ENCODE measurements around the gene TMEM170B.

Gene TMEM170B

DNA sequence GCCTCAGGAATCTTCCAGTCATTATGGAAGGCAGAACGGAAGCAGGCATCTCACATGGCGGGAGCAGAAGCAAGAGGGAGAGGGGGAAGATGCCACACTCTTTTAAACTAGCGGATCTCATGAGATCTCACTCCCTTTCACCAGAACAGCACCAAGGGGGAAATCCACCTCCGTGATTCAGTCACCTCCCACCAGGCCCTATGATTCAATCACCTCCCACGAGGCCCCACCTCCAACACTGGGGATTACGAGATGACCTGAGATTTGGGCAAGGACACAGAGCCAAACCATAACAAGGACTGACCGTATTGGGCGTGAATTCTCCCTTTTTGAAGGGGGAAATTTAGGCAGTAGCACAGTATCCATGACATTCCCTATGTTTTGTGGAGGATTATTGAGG is 88.8 kb downstream of the TMEM170B start:
- no peak overlapping the region for H3K27ac ChIP-seq (replicated peaks; ENCODE audit: low read length)
- no peak overlapping the region for H3K14ac ChIP-seq (ENCODE audit: low read length)
- DNase-seq (ENCODE audit: low spot score) = no peak
- no peak overlapping the region for H2BK12ac ChIP-seq (ENCODE audit: low read length)
- no peak overlapping the region for H3K9ac ChIP-seq (ENCODE audit: low read depth, low read length, poor library complexity)
- H2BK120ac ChIP-seq (ENCODE audit: low read depth, low read length) = no peak overlapping the region
- H2AFZ ChIP-seq (ENCODE audit: low read length) = no peak overlapping the region
- H3K9me3 ChIP-seq (replicated peaks in 1 of 2; ENCODE audit: control insufficient read depth in 2 of 2, insufficient read depth in 1 of 2, low read depth in 1 of 2, low read length in 2 of 2) = peaks cover 0 to 4% of the 10 kb centered on the region in 2 donors
- H3K27me3 ChIP-seq (ENCODE audit: control insufficient read depth in 3 of 3, insufficient read depth in 3 of 3, low read depth in 1 of 3, low read length in 3 of 3) = no peaks in the 10 kb centered on the region
- no peaks in the 10 kb centered on the region for H3K36me3 ChIP-seq (replicated peaks in 1 of 2; ENCODE audit: control insufficient read depth in 2 of 2, insufficient read depth in 2 of 2, low read length in 2 of 2)
- H2BK15ac ChIP-seq (ENCODE audit: low read length) = no peak overlapping the region
- H2BK5ac ChIP-seq (ENCODE audit: low read length) = no peak overlapping the region
- no peak overlapping the region for H3K4me2 ChIP-seq (ENCODE audit: insufficient read depth, low read length, poor library complexity, severe bottlenecking)
- H3K4me1 ChIP-seq (ENCODE audit: control insufficient read depth in 2 of 2, insufficient read depth in 1 of 2, low read depth in 1 of 2, low read length in 2 of 2) = peaks cover 2 to 7% of the 10 kb centered on the region in 2 donors
- no CpG with 5 or more reads among the region's 8 CpGs for WGBS, 2 donors (ENCODE audit: extremely low coverage in 2 of 2, insufficient read length in 2 of 2, insufficient replicate concordance in 1 of 2)
- H3K79me1 ChIP-seq (ENCODE audit: low read depth, low read length) = no peaks in the 10 kb centered on the region
- H3K18ac ChIP-seq (ENCODE audit: low read length) = no peak overlapping the region
- no peak overlapping the region for H3K4ac ChIP-seq (ENCODE audit: low read length)
- peak overlapping the region; percentile 18 for H4K91ac ChIP-seq (ENCODE audit: low read depth, low read length, poor library complexity)
- H3K23ac ChIP-seq (ENCODE audit: low read depth, low read length, poor library complexity) = no peak overlapping the region
- H4K8ac ChIP-seq (ENCODE audit: low read depth, low read length) = no peak overlapping the region
- H3K4me3 ChIP-seq (ENCODE audit: low read length in 2 of 2) = no peak overlapping the region
- H2AK5ac ChIP-seq (ENCODE audit: low read depth, low read length) = no peak overlapping the region

DNA sequence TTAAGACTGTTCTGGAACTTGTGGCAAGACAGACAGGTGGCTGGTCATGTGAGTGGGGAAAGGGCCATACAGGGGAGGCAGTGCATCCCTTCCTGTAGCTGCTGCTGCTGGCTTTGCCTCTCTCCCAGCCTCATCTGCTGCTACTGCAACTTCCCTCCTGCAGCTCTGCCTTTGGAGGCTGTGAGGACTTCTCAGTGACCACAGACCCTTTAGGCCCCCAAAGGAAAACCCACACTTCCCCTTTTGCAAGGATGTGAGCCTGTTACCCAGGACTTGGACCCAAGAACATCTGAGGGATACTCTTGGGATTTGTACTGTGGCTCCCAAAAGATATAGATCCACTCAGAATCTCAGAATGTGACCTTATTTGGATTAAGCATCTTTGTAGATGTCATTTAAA is 91.0 kb downstream of the TMEM170B start:
- Histone ChIP-seq H3K36me3 (replicated peaks in 1 of 2; ENCODE audit: control insufficient read depth in 2 of 2, insufficient read depth in 2 of 2, low read length in 2 of 2) (no peaks in the 10 kb centered on the region), H3K4me3 (ENCODE audit: low read length in 2 of 2) (no peak overlapping the region), H4K8ac (ENCODE audit: low read depth, low read length) (no peak overlapping the region), H3K4me1 (ENCODE audit: control insufficient read depth in 2 of 2, insufficient read depth in 1 of 2, low read depth in 1 of 2, low read length in 2 of 2) (peaks cover 16% of the 10 kb centered on the region in 2 donors), H2BK12ac (ENCODE audit: low read length) (no peak overlapping the region), H3K4ac (ENCODE audit: low read length) (no peak overlapping the region), H3K27ac (replicated peaks; ENCODE audit: low read length) (no peak overlapping the region), H3K4me2 (ENCODE audit: insufficient read depth, low read length, poor library complexity, severe bottlenecking) (no peak overlapping the region), H2BK15ac (ENCODE audit: low read length) (no peak overlapping the region), H2BK5ac (ENCODE audit: low read length) (no peak overlapping the region), H3K79me1 (ENCODE audit: low read depth, low read length) (no peaks in the 10 kb centered on the region), H3K9ac (ENCODE audit: low read depth, low read length, poor library complexity) (no peak overlapping the region), H2BK120ac (ENCODE audit: low read depth, low read length) (no peak overlapping the region), H3K23ac (ENCODE audit: low read depth, low read length, poor library complexity) (no peak overlapping the region), H3K9me3 (replicated peaks in 1 of 2; ENCODE audit: control insufficient read depth in 2 of 2, insufficient read depth in 1 of 2, low read depth in 1 of 2, low read length in 2 of 2) (peaks cover 0 to 4% of the 10 kb centered on the region in 2 donors), H3K14ac (ENCODE audit: low read length) (no peak overlapping the region), H4K91ac (ENCODE audit: low read depth, low read length, poor library complexity) (no peak overlapping the region), H2AK5ac (ENCODE audit: low read depth, low read length) (no peak overlapping the region), H3K27me3 (ENCODE audit: control insufficient read depth in 3 of 3, insufficient read depth in 3 of 3, low read depth in 1 of 3, low read length in 3 of 3) (no peaks in the 10 kb centered on the region), H3K18ac (ENCODE audit: low read length) (no peak overlapping the region), H2AFZ (ENCODE audit: low read length) (no peak overlapping the region)
- no peak for DNase-seq (ENCODE audit: low spot score)

DNA sequence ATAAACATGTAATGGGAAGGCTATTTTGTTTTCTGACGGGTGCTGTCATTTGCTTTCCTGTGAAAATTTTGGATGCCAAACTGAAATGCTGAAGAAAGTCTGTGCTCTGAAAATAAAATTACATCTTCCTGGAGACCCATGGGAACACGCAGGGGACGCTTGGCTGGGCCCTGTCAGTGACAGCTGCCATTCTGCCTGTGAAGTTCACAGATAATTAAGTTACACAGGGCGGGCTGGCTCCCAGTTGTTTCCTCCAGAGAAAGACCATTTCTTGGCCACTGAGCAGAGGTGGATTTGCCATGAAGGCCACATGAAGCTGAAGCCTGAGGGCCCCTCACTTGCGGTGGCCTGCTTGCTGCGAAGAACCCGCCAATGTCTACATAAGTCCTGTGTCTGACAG is 93.5 kb downstream of the TMEM170B start:
- DNase-seq (ENCODE audit: low spot score) = no peak
- H3K23ac ChIP-seq (ENCODE audit: low read depth, low read length, poor library complexity) = no peak overlapping the region
- no peak overlapping the region for H2BK5ac ChIP-seq (ENCODE audit: low read length)
- H3K4me1 ChIP-seq (ENCODE audit: control insufficient read depth in 2 of 2, insufficient read depth in 1 of 2, low read depth in 1 of 2, low read length in 2 of 2) = peaks cover 16 to 17% of the 10 kb centered on the region in 2 donors
- H2AFZ ChIP-seq (ENCODE audit: low read length) = peak overlapping the region; percentile 27
- no peak overlapping the region for H3K9ac ChIP-seq (ENCODE audit: low read depth, low read length, poor library complexity)
- H3K14ac ChIP-seq (ENCODE audit: low read length) = no peak overlapping the region
- peak overlapping the region; percentile 20 for H3K18ac ChIP-seq (ENCODE audit: low read length)
- H2AK5ac ChIP-seq (ENCODE audit: low read depth, low read length) = no peak overlapping the region
- WGBS, 2 donors (ENCODE audit: extremely low coverage in 2 of 2, insufficient read length in 2 of 2, insufficient replicate concordance in 1 of 2) = no CpG with 5 or more reads among the region's 7 CpGs
- no peak overlapping the region for H3K27ac ChIP-seq (replicated peaks; ENCODE audit: low read length)
- H2BK120ac ChIP-seq (ENCODE audit: low read depth, low read length) = no peak overlapping the region
- H3K79me1 ChIP-seq (ENCODE audit: low read depth, low read length) = no peaks in the 10 kb centered on the region
- no peak overlapping the region for H2BK15ac ChIP-seq (ENCODE audit: low read length)
- H2BK12ac ChIP-seq (ENCODE audit: low read length) = no peak overlapping the region
- no peaks in the 10 kb centered on the region for H3K27me3 ChIP-seq (ENCODE audit: control insufficient read depth in 3 of 3, insufficient read depth in 3 of 3, low read depth in 1 of 3, low read length in 3 of 3)
- H3K9me3 ChIP-seq (replicated peaks in 1 of 2; ENCODE audit: control insufficient read depth in 2 of 2, insufficient read depth in 1 of 2, low read depth in 1 of 2, low read length in 2 of 2) = no peaks in the 10 kb centered on the region
- no peak overlapping the region for H4K91ac ChIP-seq (ENCODE audit: low read depth, low read length, poor library complexity)
- no peaks in the 10 kb centered on the region for H3K36me3 ChIP-seq (replicated peaks in 1 of 2; ENCODE audit: control insufficient read depth in 2 of 2, insufficient read depth in 2 of 2, low read length in 2 of 2)
- H4K8ac ChIP-seq (ENCODE audit: low read depth, low read length) = no peak overlapping the region
- H3K4me2 ChIP-seq (ENCODE audit: insufficient read depth, low read length, poor library complexity, severe bottlenecking) = no peak overlapping the region
- H3K4me3 ChIP-seq (ENCODE audit: low read length in 2 of 2) = no peak overlapping the region
- H3K4ac ChIP-seq (ENCODE audit: low read length) = no peak overlapping the region

DNA sequence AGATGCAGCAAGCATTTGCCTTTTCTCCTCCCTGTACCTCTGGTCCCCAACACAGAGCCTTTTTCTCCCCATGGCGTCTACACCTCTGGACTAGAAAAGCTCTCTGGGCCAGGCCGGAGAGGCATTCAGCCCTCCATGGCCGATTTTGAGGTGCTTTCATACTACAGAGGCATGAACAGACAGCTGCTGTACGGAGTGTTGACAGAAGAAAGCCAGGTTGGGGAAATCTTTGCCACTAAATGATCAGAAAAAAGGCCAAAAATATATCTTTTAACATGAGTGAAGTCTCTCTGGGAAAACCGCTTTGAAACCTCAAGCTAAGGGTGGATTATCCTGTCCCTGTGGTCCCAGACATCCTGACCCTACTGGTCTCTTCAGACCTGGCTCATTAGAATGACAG is 94.0 kb downstream of the TMEM170B start:
- H3K27ac ChIP-seq (replicated peaks; ENCODE audit: low read length) = no peak overlapping the region
- H2AFZ ChIP-seq (ENCODE audit: low read length) = no peak overlapping the region
- no peak overlapping the region for H2BK120ac ChIP-seq (ENCODE audit: low read depth, low read length)
- H3K23ac ChIP-seq (ENCODE audit: low read depth, low read length, poor library complexity) = no peak overlapping the region
- no peak overlapping the region for H4K8ac ChIP-seq (ENCODE audit: low read depth, low read length)
- H3K4me2 ChIP-seq (ENCODE audit: insufficient read depth, low read length, poor library complexity, severe bottlenecking) = no peak overlapping the region
- H3K9me3 ChIP-seq (replicated peaks in 1 of 2; ENCODE audit: control insufficient read depth in 2 of 2, insufficient read depth in 1 of 2, low read depth in 1 of 2, low read length in 2 of 2) = no peaks in the 10 kb centered on the region
- no peaks in the 10 kb centered on the region for H3K36me3 ChIP-seq (replicated peaks in 1 of 2; ENCODE audit: control insufficient read depth in 2 of 2, insufficient read depth in 2 of 2, low read length in 2 of 2)
- no peaks in the 10 kb centered on the region for H3K79me1 ChIP-seq (ENCODE audit: low read depth, low read length)
- no peak overlapping the region for H3K4me3 ChIP-seq (ENCODE audit: low read length in 2 of 2)
- H3K4ac ChIP-seq (ENCODE audit: low read length) = no peak overlapping the region
- peak overlapping the region; percentile 38 for H3K18ac ChIP-seq (ENCODE audit: low read length)
- H3K27me3 ChIP-seq (ENCODE audit: control insufficient read depth in 3 of 3, insufficient read depth in 3 of 3, low read depth in 1 of 3, low read length in 3 of 3) = no peaks in the 10 kb centered on the region
- no peak overlapping the region for H2BK15ac ChIP-seq (ENCODE audit: low read length)
- no peak overlapping the region for H3K9ac ChIP-seq (ENCODE audit: low read depth, low read length, poor library complexity)
- no peak overlapping the region for H2AK5ac ChIP-seq (ENCODE audit: low read depth, low read length)
- H2BK12ac ChIP-seq (ENCODE audit: low read length) = no peak overlapping the region
- no CpG with 5 or more reads among the region's 5 CpGs for WGBS, 2 donors (ENCODE audit: extremely low coverage in 2 of 2, insufficient read length in 2 of 2, insufficient replicate concordance in 1 of 2)
- no peak overlapping the region for H2BK5ac ChIP-seq (ENCODE audit: low read length)
- no peak overlapping the region for H4K91ac ChIP-seq (ENCODE audit: low read depth, low read length, poor library complexity)
- no peak overlapping the region for H3K14ac ChIP-seq (ENCODE audit: low read length)
- DNase-seq (ENCODE audit: low spot score) = no peak
- H3K4me1 ChIP-seq (ENCODE audit: control insufficient read depth in 2 of 2, insufficient read depth in 1 of 2, low read depth in 1 of 2, low read length in 2 of 2) = peaks cover 16 to 17% of the 10 kb centered on the region in 2 donors
